Colon (tissue), 2 donors: ENCODE results near the gene PIGV.
"Not testable (repeated sequence)": the region's sequence is repeated elsewhere in the genome, so short reads cannot be mapped to it uniquely, and the experiment has no call there.

Experiments
- FAIRE-seq: peaks from 2 replicates; lab custom pipeline; 2012; peaks lifted over from hg19 to GRCh38; lab: Jason Lieb, UNC
- donor health status: control.
- donor health status: control.

PIGV gene

DNA sequence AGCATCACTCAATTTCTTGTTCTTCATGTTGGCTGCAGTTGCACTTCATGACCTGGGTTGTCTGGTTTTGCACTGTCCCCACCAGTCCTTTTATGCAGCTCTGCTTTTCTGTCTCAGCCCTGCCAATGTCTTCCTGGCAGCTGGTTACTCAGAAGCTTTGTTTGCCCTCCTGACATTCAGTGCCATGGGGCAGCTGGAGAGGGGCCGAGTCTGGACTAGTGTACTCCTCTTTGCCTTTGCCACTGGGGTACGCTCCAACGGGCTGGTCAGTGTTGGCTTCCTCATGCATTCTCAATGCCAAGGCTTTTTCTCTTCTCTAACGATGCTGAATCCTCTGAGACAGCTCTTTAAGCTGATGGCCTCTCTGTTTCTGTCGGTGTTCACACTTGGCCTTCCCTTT, 6.6 kb downstream of the PIGV start:
- no peak for FAIRE-seq

GRCh38 chr1:26797627-26798026, 9.9 kb downstream of the PIGV start:
- FAIRE-seq: no peak

DNA sequence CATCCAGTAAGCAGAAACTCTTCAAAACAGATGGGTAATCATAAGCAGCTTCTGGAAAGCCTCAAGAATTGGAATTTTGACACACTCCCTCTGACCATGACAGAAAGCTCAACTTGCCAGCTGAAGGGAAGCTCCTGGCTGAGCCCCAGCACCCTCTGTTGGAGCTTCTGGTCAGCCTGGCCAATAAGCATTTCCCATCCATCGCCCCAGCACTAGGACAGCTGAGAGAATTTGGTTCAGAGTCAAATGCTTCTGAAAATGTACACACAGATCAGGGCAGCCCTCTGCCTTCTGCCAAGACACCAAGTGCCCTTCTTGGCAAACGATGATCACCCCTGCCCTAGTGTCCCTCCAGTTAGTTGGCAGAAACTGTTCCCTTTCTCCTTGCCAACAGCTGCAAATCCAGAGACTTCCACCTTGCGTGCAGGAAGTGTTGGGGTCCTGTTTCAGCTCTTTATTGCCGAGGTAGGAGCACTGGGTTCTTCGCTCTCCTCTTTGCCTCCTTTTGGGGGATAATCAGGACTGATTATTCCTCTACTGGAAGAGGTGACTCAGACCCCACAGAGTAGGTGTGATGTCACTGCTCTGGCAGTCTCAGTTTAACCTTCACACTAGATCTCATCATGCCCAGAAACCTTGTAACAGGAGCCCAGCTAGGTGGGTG, 11.9 kb downstream of the PIGV start:
- FAIRE-seq: no peak

DNA sequence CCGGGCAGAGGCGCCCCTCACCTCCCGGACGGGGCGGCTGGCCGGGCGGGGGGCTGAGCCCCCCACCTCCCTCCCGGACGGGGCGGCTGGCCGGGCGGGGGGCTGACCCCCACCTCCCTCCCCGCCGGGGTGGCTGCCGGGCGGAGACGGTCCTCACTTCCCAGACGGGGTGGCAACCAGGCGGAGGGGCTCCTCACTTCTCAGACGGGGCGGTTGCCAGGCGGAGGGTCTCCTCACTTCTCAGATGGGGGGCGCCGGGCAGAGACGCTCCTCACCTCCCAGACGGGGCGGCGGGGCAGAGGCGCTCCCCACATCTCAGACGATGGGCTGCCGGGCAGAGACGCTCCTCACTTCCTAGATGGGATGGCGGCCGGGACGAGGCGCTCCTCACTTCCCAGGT, 16.2 kb downstream of the PIGV start:
- not testable (repeated sequence) for FAIRE-seq

DNA sequence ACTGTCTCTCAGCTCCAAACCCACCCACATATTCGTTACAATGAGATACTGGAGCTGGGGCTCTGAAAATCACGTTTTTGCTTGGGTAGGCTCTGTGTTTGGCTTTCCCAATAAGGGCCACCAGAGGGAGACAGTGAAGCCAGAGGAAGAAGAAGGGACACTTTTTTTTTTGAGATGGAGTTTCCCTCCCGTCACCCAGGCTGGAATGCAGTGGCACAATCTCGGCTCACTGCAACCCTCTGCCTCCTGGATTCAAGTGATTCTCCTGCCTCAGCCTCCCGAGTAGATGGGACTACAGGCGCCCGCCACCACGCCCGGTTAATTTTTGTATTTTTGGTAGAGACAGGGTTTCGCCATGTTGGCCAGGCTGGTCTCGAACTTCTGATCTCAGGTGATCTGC, 22.4 kb downstream of the PIGV start:
- FAIRE-seq: not testable (repeated sequence)

- no peak for FAIRE-seq
Observed at GRCh38 chr1:26811057-26811456, 23.3 kb downstream of the PIGV start.

GRCh38 chr1:26811708-26812107, 24.0 kb downstream of the PIGV start:
- no peak for FAIRE-seq

DNA sequence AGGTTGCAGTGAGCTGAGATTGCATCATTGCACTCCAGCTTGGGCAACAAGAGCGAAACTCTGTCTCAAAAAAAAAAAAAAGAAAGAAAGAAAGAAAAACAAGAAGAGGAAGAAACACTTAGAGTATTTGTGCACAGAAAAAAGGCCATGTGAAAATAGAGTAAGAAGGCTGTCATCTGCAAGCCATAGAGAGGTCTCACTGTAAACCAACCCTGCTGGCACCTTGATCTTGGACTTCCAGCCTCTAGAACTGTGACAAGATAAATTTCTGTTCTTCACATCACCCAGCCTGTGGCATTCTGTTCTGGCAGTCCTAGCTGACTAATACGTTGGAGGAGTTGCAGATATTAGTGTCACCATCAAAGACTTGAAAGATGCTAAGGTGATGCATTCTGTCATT, 26.6 kb downstream of the PIGV start:
- no peak for FAIRE-seq

DNA sequence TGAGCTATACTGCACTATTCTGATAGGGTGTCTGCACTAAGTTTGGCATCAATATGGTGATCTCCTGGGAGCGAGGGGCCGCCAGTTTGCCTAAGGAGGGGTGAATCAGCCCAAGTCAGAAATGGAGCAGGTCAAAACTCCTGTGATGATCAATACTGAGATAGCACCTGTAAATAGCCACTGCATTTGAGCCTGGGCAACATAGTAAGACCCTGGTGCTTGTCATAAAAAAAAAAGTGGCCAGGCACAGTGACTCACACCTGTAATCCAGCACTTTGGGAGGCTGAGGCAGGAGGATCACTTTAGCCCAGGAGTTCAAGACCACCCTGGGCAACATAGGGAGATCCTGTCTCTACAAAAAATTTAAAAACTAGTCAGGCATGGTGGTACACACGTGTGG, 27.1 kb downstream of the PIGV start:
- FAIRE-seq: no peak

DNA sequence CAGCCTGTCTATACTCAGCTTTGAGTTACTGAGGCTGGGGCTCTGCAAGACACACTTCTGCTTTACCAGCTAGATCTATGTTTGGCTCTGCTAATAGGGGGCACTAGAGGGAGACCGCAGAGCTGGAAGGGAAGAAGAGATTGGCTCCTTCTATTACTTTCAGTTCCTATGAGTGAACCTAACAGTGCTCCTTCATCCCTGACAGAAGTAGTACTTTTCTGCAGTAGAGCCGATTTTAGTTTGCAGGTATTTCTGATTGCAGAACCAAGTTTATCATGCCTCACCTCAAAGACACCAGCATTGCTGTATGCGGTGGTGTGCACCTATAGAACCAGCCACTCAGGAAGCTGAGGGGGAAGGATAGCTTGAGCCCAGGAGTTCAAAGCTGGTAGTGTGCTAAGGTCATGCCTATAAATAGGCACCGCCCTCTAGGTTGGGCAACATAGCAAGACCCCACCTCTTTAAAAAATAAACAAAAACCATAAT, 33.1 kb downstream of the PIGV start:
- FAIRE-seq: no peak

DNA sequence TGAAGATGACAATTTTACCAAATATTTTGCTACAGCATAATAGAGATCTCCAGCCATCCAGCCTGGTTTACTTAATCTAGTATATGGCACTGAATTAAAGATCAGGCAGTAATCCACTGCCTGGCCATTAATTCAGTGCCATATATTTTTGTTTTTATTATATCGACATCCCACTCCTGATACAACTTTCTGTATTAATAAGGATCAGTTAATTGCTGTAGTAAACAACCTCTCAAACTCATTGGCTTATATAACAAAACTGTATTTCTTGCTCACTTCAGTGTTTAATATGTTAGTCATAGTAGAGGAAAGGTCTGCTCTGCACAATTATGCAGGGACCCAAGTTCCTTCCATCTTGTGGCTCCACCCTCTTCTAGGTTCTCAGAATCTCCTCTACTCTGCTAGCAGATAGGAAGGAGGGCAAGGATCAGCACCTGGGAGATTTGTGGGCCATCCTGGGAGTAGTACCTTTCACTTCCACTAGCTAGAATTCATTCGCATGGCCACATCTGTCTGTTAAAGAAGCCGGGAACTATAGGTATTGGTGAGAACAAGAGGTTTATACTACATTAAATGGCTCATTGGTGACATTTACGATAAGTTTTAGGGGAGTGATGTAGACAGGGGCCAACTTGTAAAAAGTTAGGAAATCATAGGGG, 35.1 kb downstream of the PIGV start:
- no peak for FAIRE-seq

DNA sequence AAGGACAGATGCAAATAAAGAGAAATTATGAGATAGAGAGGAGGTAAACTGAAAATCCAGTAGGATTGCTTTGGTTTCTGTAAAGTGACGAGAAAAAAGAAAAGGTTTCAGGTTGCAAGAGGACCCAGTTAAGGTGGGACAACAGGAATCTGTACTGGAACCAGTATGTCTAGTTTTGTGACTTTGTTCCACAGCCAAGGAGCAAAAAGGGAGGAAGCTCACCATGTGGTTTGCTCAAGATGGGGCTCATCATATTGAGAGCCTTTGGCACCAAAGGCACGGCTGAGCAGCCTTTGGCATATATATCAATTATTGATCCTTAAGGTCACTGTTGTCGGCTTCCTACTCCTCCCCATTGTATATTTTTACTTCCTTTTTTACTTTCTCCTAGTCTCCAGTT, 37.0 kb downstream of the PIGV start:
- FAIRE-seq: no peak

GRCh38 chr1:26826261-26827105, 38.7 kb downstream of the PIGV start, which contains the start of gene ZDHHC18:
Gene ZDHHC18, plus strand, starts transcription at chr1:26826688. Its CDS starts 117 bp downstream, at chr1:26826805.
- no peak for FAIRE-seq

GRCh38 chr1:26827106-26827604, 39.4 kb downstream of the PIGV start:
- no peak for FAIRE-seq

DNA sequence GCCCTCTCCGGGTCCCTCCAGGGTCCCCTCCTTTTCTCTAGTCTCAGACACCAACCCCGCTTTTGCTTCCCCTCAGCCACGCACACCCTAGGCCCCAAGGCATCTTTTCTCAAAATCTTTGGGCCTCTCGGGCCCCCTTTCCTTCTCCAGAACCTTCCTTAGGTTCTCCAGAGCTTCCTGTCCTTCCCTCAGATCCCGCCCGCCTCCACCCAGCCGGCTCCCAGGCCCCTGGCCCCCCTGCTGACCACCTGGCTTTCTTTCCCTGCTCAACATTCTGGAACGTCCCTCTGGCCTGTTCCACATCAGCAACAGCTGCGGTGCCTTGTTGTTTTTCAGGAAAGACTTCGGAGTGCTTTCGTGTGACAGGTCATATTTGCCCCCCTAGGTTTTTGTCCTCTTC, 39.9 kb downstream of the PIGV start:
- FAIRE-seq: no peak

DNA sequence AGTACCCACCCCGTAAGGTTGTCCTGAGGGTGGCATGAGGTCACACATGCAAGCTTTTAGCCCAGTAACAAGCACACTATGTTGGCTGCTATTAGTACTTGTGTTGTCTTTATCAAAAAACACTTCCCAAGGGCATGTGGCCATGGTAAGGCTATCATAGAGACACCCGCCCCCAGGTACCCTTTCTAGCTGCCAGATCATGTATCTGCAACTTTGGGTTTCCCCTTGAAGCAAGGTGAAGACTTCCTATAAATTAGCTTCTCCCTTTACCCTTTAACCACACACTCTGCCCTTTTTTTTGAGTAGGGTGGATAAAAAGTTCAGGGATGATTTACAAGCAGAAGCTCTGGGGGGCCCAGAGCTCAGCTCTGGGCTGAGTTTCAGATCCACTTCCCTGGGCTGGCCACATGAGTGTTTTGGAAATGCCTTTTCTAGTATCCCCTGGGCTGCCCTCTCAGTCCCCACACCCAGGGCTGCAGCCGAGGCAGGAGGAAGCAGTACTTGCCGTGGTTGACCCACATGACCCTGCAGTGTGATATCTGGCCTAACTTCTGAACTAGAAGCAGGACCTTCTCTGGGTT, 40.8 kb downstream of the PIGV start:
- FAIRE-seq: no peak

- FAIRE-seq: no peak
Observed at GRCh38 chr1:26829184-26829911, 41.6 kb downstream of the PIGV start.

GRCh38 chr1:26831059-26831458, 43.3 kb downstream of the PIGV start:
- no peak for FAIRE-seq

DNA sequence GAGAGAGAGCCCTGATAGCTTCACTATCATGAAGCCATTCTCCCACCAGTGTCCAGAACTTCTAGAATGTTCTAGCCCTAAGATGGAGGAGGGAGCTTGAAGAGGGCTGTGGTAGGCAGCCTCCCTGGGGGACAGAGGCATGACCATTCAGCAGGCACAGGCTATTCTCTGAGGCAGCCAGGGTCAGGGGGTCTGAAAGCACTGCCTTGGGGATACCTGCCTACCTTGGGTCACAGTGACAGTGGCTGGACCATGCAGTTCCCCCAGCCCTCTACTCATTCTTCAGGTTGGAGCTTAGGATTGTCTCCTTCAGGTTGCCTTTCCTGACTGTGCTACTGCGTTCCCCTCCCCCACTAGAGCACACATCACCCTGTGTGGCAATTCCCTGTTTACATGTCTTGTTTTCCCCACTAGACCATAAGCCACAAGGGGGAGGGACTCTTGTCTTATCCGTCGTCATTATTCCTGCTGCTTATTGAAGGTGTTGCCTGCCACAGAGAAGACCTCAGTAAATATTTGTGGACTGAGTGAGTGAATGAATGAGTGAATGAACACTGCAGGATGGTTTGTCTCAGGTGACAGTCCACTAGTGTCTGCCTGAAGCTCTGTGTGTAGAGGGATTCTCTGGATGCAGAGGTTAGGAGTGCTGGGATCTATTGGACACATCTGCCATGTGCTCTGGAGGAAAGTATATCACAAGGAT, 43.9 kb downstream of the PIGV start:
- no peak for FAIRE-seq

- FAIRE-seq: no peak
Observed at GRCh38 chr1:26832249-26832960, 44.7 kb downstream of the PIGV start.
